Activated CD4-positive, CD25-positive, alpha-beta regulatory T cell treated with anti-CD3 and anti-CD28 coated beads, Interleukin-2, amount 50 U/mL, for 72 hours (primary cell): Measurements from ENCODE around the gene XRCC6.
"Not testable (repeated sequence)": the region's sequence is repeated elsewhere in the genome, so short reads cannot be mapped to it uniquely, and the experiment has no call there.

ENCODE experiments used
- DNase-seq: peaks from one replicate; pipeline ENCODE4 v3.0.0; 2021

XRCC6 gene

GRCh38 chr22:41654322-41654721 is 33.2 kb downstream of the XRCC6 start:
- DNase-seq: no peak

GRCh38 chr22:41656556-41656955 is 35.5 kb downstream of the XRCC6 start:
- no peak for DNase-seq

- DNase-seq: no peak
These were observed 36.6 kb downstream of the XRCC6 start for GRCh38 chr22:41657709-41658108.

- DNase-seq: no peak
These were observed 37.8 kb downstream of the XRCC6 start for GRCh38 chr22:41658869-41659268.

GRCh38 chr22:41659941-41660340 is 38.8 kb downstream of the XRCC6 start:
- no peak for DNase-seq

- DNase-seq: no peak
These were observed 39.3 kb downstream of the XRCC6 start for GRCh38 chr22:41660416-41660815.

- DNase-seq: no peak
These were observed 40.0 kb downstream of the XRCC6 start for GRCh38 chr22:41661088-41661487.

GRCh38 chr22:41661713-41662112 is 40.6 kb downstream of the XRCC6 start:
- DNase-seq: no peak

GRCh38 chr22:41663594-41663993 is 42.5 kb downstream of the XRCC6 start:
- not testable (repeated sequence) for DNase-seq

GRCh38 chr22:41664490-41664889 is 43.4 kb downstream of the XRCC6 start:
- no peak for DNase-seq

GRCh38 chr22:41664951-41665350 is 43.9 kb downstream of the XRCC6 start:
- DNase-seq: no peak

- DNase-seq: no peak
These were observed 48.1 kb downstream of the XRCC6 start for GRCh38 chr22:41668971-41669911.

- DNase-seq: not testable (repeated sequence)
These were observed 51.0 kb downstream of the XRCC6 start for GRCh38 chr22:41672096-41672495.

- DNase-seq: no peak
These were observed 51.9 kb downstream of the XRCC6 start for GRCh38 chr22:41672780-41673509.

- DNase-seq: no peak
These were observed 53.8 kb downstream of the XRCC6 start for GRCh38 chr22:41674846-41675340.

GRCh38 chr22:41676134-41676533 is 55.0 kb downstream of the XRCC6 start:
- DNase-seq: no peak

- DNase-seq: no peak
These were observed 60.5 kb downstream of the XRCC6 start for GRCh38 chr22:41681616-41682015.

GRCh38 chr22:41682033-41682807 is 61.1 kb downstream of the XRCC6 start:
- DNase-seq: peak; percentile 85

GRCh38 chr22:41683052-41683451 is 62.0 kb downstream of the XRCC6 start:
- no peak for DNase-seq

GRCh38 chr22:41683616-41684015 is 62.5 kb downstream of the XRCC6 start:
- DNase-seq: no peak

GRCh38 chr22:41684194-41684593 is 63.1 kb downstream of the XRCC6 start:
- no peak for DNase-seq

GRCh38 chr22:41686890-41687289 is 65.8 kb downstream of the XRCC6 start:
- not testable (repeated sequence) for DNase-seq

- peak; percentile 38 for DNase-seq
These were observed 66.8 kb downstream of the XRCC6 start for GRCh38 chr22:41687901-41688364.
